K562 (cell line): ENCODE data around the gene HMG20B. TPM values are rescaled to one million over a fixed set of nuclear protein-coding genes. Genes with fewer than 3 reads are reported as not detected.
A peak's percentile ranks its signal among the peaks of the same experiment; 100 is the strongest.

Experiments used
- BRF2 ChIP-seq: IDR thresholded peaks from 3 replicates; pipeline ENCODE4 v1.6.1; 2011; ENCODE audit warnings: borderline replicate concordance, mild to moderate bottlenecking; ENCODE audit not compliant: insufficient read length, insufficient read depth
- JUND ChIP-seq, 2 experiments: IDR thresholded peaks; 2 replicates in 1 of 2; 3 replicates in 1 of 2; pipeline ENCODE4 v1.6.1; 2011; ENCODE audit warnings: borderline replicate concordance in 2 of 2, low read depth in 2 of 2, low read length in 2 of 2, improper control_type of control experiment in 1 of 2, missing biosample characterization in 1 of 2, missing genetic modification characterization in 1 of 2, missing genetic modification reagents in 1 of 2
- NCOA6 ChIP-seq: fragments of 450-650 bp; IDR thresholded peaks from 2 replicates; pipeline ENCODE4 v1.6.1; 2017; ENCODE audit warnings: mild to moderate bottlenecking
- NFE2L1 ChIP-seq: fragments of 450-650 bp; IDR thresholded peaks from 2 replicates; pipeline ENCODE4 v1.6.1; 2016; ENCODE audit warnings: missing genetic modification characterization, low read depth, mild to moderate bottlenecking, missing compliant biosample characterization, moderate library complexity, borderline replicate concordance
- NFYB ChIP-seq: IDR thresholded peaks from 2 replicates; pipeline ENCODE4 v1.6.1; 2011; ENCODE audit warnings: mild to moderate bottlenecking, moderate library complexity; ENCODE audit not compliant: insufficient read length; ENCODE audit errors: extremely low read depth
- RBM39 ChIP-seq: fragments of 200-400 bp; formaldehyde crosslinking; optimal IDR thresholded peaks from 2 replicates; pipeline ENCODE3; 2018; ENCODE audit warnings: low read depth, low read length
- RCOR1 ChIP-seq, 2 experiments: IDR thresholded peaks; 2 replicates each; pipeline ENCODE4 v1.6.1; 2012; ENCODE audit warnings: low read depth in 2 of 2, low read length in 2 of 2, borderline replicate concordance in 1 of 2, improper control_type of control experiment in 1 of 2
- SREBF1 ChIP-seq: fragments of 150-350 bp; IDR thresholded peaks from 2 replicates; pipeline ENCODE4 v1.6.1; 2014; ENCODE audit warnings: antibody characterized with exemption, low read depth, low read length, borderline replicate concordance
- TAF7 ChIP-seq: fragments of 450-650 bp; IDR thresholded peaks from 2 replicates; pipeline ENCODE4 v1.6.1; 2016; ENCODE audit warnings: missing genetic modification characterization, missing compliant biosample characterization
- TCF15 ChIP-seq: fragments of 250-450 bp; sonication (Bioruptor Pico); IDR thresholded peaks from 2 replicates; pipeline ENCODE4 v1.8.0; 2022; ENCODE audit warnings: moderate library complexity, mild to moderate bottlenecking, inconsistent platforms
- TEAD4 ChIP-seq, 2 experiments: sonication (generic) in 1 of 2; formaldehyde crosslinking in 1 of 2; IDR thresholded peaks; 2 replicates each; pipeline versions ENCODE4 v1.6.1 to v1.8.0; 2012 to 2022; ENCODE audit warnings: borderline replicate concordance in 1 of 2, inconsistent platforms in 1 of 2, low read length in 1 of 2, mild to moderate bottlenecking in 1 of 2, missing genetic modification reagents in 1 of 2
- TRIM28 ChIP-seq: fragments of 450-650 bp; IDR thresholded peaks from 2 replicates; pipeline ENCODE4 v1.6.1; 2017
- U2AF1 ChIP-seq: fragments of 200-400 bp; formaldehyde crosslinking; optimal IDR thresholded peaks from 2 replicates; pipeline ENCODE3; 2017; ENCODE audit warnings: mild to moderate bottlenecking, low read depth, low read length, moderate library complexity
- XRCC3 ChIP-seq: fragments of 450-650 bp; IDR thresholded peaks from 2 replicates; pipeline ENCODE4 v1.6.1; 2017; ENCODE audit warnings: mild to moderate bottlenecking, moderate library complexity
- ZNF263 ChIP-seq: sonication (generic); formaldehyde crosslinking; IDR thresholded peaks from 2 replicates; pipeline ENCODE4 v1.8.0; 2022; ENCODE audit warnings: mild to moderate bottlenecking, missing genetic modification reagents, borderline replicate concordance
- ZNF316 ChIP-seq: fragments of 450-650 bp; IDR thresholded peaks from 2 replicates; pipeline ENCODE4 v1.6.1; 2016
- polyA plus RNA-seq, 8 experiments: library from polyadenylated mRNA; depleted of rRNA in 4 of 8; stranded (reverse) in 5 of 8; unstranded in 3 of 8; fragments of >200 nt; fragmentation: Nextera tagmentation in 2 of 8; fragmentation: Illumina TruSeq in 1 of 8; extraction: Ambion mirVana in 2 of 8; extraction: Trizol in 1 of 8; gene quantifications; 2 replicates each; pipeline versions ENCODE4 v1.2.1 to v1.2.3, GENCODE V29; 2011 to 2014; ENCODE audit warnings: inconsistent platforms in 1 of 8, missing spikeins in 1 of 8
- total RNA-seq, 7 experiments: library from RNA; depleted of rRNA in 6 of 7; stranded (reverse); fragments of >200 nt in 6 of 7; fragmentation: Illumina TruSeq in 2 of 7; extraction: Trizol in 2 of 7; gene quantifications; 2 replicates each; pipeline versions ENCODE4 v1.2.1 to v1.2.3, GENCODE V29; 2011 to 2021; ENCODE audit warnings: low replicate concordance in 1 of 7
- TF ChIP-seq, protein P1 (sequence below): fragments of 450-650 bp; IDR thresholded peaks from 2 replicates; pipeline ENCODE4 v1.6.1; 2016; ENCODE audit warnings: missing biosample characterization, missing genetic modification characterization
- TF ChIP-seq, protein P2 (sequence below), 2 experiments: fragments of 450-650 bp in 1 of 2; IDR thresholded peaks; 2 replicates each; pipeline ENCODE4 v1.6.1; 2011 to 2017; ENCODE audit warnings: low read depth in 2 of 2, antibody characterized with exemption in 1 of 2, borderline replicate concordance in 1 of 2, low read length in 1 of 2, mild to moderate bottlenecking in 1 of 2, mixed read lengths in 1 of 2; ENCODE audit not compliant: control insufficient read depth in 1 of 2

HMG20B gene
- total and polyA plus RNA-seq, 9 of the 15 experiments (the other 6 are each of a cell fraction or from before 2014, with no cell fraction given): 0.35 to 172 (median 38.6) TPM

DNA sequence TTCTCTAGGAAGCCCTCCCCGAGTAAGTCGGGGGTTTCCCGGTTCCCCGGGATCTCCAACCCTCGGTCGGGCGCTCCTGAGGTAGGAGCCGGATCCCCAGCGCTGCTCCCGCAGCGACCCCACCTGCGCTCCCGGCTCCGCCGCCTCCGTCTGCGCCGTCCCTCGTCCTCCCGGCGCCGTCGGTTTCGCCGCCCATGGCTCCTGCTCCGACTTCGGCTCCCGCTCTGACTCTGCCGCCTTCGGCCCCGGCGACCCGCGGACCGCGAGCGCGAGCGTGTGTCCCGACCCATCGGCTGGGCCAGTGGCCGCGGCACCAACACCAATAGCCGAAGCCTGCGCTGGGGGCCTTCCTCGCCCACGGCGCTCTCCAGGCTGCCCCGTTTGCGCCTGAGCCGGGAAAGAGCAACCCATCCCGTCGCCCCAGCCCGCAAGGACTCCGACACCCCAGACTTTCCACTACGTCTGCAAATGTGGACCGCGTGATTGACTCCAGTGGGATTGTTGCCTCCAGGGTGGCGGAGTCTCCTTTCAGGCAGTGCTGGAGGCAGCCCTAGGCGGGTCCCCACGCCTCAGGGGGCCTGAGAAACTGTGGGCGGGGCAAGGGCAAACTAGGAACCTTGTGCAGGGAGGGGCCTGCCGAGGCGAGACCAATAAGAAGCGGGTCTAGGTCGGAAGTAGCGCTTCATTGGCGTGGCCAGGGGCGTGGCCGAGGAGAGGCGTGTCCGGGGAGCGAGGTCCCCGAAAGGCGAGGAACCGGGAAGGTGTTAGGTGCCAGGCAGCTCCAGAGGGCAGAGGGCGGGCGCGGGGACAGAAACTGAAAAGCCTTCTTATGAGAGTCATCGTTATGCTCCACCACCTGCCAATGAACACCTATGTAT lies 54.0 kb downstream of the HMG20B start, which contains the start of gene CACTIN (continued):
- TF ChIP-seq, protein P1, sequence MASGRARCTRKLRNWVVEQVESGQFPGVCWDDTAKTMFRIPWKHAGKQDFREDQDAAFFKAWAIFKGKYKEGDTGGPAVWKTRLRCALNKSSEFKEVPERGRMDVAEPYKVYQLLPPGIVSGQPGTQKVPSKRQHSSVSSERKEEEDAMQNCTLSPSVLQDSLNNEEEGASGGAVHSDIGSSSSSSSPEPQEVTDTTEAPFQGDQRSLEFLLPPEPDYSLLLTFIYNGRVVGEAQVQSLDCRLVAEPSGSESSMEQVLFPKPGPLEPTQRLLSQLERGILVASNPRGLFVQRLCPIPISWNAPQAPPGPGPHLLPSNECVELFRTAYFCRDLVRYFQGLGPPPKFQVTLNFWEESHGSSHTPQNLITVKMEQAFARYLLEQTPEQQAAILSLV (tag): no peak
- TF ChIP-seq RCOR1 (IDR thresholded peaks at IDR 0.05; ENCODE audit: borderline replicate concordance in 1 of 2, low read depth in 2 of 2, low read length in 2 of 2) (0 out of 4 replicates have a peak, but pooled peaks of 1 of the 2 experiments have one; percentile 4), TEAD4 (IDR thresholded peaks at IDR 0.05; ENCODE audit: low read length) (no peak), TEAD4 (CRISPR knock-in tag; IDR thresholded peaks at IDR 0.05; ENCODE audit: borderline replicate concordance) (no peak), TRIM28 (no peak), NCOA6 (no peak), TCF15 (no peak), NFE2L1 (tag) (no peak), SREBF1 (no peak), ZNF316 (no peak), BRF2 (no peak), XRCC3 (no peak), RBM39 (no peak), JUND (IDR thresholded peaks at IDR 0.05; ENCODE audit: borderline replicate concordance, low read depth, low read length) (peak; percentile 52), JUND (tag; IDR thresholded peaks at IDR 0.05; ENCODE audit: borderline replicate concordance, low read depth, low read length) (no peak), TAF7 (tag) (peak; percentile 46; the same call in 1 of the 2 replicates), U2AF1 (peak; percentile 78), NFYB (peak; percentile 19), ZNF263 (CRISPR knock-in tag) (no peak; the same call in 1 of the 2 replicates)
- TF ChIP-seq, protein P2, sequence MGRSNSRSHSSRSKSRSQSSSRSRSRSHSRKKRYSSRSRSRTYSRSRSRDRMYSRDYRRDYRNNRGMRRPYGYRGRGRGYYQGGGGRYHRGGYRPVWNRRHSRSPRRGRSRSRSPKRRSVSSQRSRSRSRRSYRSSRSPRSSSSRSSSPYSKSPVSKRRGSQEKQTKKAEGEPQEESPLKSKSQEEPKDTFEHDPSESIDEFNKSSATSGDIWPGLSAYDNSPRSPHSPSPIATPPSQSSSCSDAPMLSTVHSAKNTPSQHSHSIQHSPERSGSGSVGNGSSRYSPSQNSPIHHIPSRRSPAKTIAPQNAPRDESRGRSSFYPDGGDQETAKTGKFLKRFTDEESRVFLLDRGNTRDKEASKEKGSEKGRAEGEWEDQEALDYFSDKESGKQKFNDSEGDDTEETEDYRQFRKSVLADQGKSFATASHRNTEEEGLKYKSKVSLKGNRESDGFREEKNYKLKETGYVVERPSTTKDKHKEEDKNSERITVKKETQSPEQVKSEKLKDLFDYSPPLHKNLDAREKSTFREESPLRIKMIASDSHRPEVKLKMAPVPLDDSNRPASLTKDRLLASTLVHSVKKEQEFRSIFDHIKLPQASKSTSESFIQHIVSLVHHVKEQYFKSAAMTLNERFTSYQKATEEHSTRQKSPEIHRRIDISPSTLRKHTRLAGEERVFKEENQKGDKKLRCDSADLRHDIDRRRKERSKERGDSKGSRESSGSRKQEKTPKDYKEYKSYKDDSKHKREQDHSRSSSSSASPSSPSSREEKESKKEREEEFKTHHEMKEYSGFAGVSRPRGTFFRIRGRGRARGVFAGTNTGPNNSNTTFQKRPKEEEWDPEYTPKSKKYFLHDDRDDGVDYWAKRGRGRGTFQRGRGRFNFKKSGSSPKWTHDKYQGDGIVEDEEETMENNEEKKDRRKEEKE (IDR thresholded peaks at IDR 0.05; ENCODE audit: borderline replicate concordance in 1 of 2, control insufficient read depth in 1 of 2, low read depth in 2 of 2, low read length in 1 of 2): no peak
